NAMALWA (cell line): ENCODE data around the gene GRP.
A peak's percentile ranks its signal among the peaks of the same experiment; 100 is the strongest.

Source experiments
- DNase-seq: peaks from one replicate; pipeline ENCODE4 v3.0.0-alpha.2; 2015; ENCODE audit warnings: low spot score

Gene GRP

GRCh38 chr18:59268127-59268720, 48.3 kb downstream of the GRP start:
- no peak for DNase-seq

GRCh38 chr18:59268721-59269562, 49.0 kb downstream of the GRP start:
- no peak for DNase-seq

GRCh38 chr18:59269563-59270119, 49.7 kb downstream of the GRP start:
- no peak for DNase-seq

- no peak for DNase-seq
Measured at GRCh38 chr18:59270689-59271257, 50.8 kb downstream of the GRP start.

- DNase-seq: no peak
Measured at GRCh38 chr18:59271606-59272220, 51.8 kb downstream of the GRP start.

GRCh38 chr18:59272221-59272888, 52.4 kb downstream of the GRP start:
- DNase-seq: no peak

GRCh38 chr18:59272891-59273758, 53.2 kb downstream of the GRP start, which contains the start of gene RAX:
TSS of gene RAX (minus strand) at chr18:59273454. CDS start at chr18:59273206, 248 bp downstream.
- peak; percentile 21 for DNase-seq

- DNase-seq: no peak
Measured at GRCh38 chr18:59273759-59274532, 54.0 kb downstream of the GRP start.

GRCh38 chr18:59274533-59274928, 54.6 kb downstream of the GRP start:
- DNase-seq: no peak

GRCh38 chr18:59275406-59275949, 55.5 kb downstream of the GRP start:
- no peak for DNase-seq

- no peak for DNase-seq
Measured at GRCh38 chr18:59276047-59276446, 56.1 kb downstream of the GRP start.

GRCh38 chr18:59278793-59279192, 58.8 kb downstream of the GRP start:
- no peak for DNase-seq

GRCh38 chr18:59279193-59279592, 59.2 kb downstream of the GRP start:
- DNase-seq: no peak

GRCh38 chr18:59279722-59280121, 59.8 kb downstream of the GRP start:
- DNase-seq: no peak
